Activated naive CD4-positive, alpha-beta T cell treated with anti-CD3 and anti-CD28 coated beads, Interleukin-2, amount 50 U/mL, for 24 hours (primary cell): Measurements from ENCODE around the gene PHACTR1.

Experiments
- H3K27ac Mint-ChIP-seq: one replicate; pipeline ENCODE4 v1.8.0; 2021; ENCODE audit warnings: mild to moderate bottlenecking, mixed read lengths
- H3K27me3 Mint-ChIP-seq: one replicate; pipeline ENCODE4 v1.8.0; 2021; ENCODE audit warnings: mixed read lengths
- H3K36me3 Mint-ChIP-seq: one replicate; pipeline ENCODE4 v1.8.0; 2021; ENCODE audit warnings: mixed read lengths
- H3K4me1 Mint-ChIP-seq: one replicate; pipeline ENCODE4 v1.8.0; 2021; ENCODE audit warnings: mixed read lengths
- H3K4me3 Mint-ChIP-seq: one replicate; pipeline ENCODE4 v1.8.0; 2021; ENCODE audit warnings: mild to moderate bottlenecking, mixed read lengths
- H3K9me3 Mint-ChIP-seq: one replicate; pipeline ENCODE4 v1.8.0; 2021; ENCODE audit warnings: mixed read lengths

Gene PHACTR1

DNA sequence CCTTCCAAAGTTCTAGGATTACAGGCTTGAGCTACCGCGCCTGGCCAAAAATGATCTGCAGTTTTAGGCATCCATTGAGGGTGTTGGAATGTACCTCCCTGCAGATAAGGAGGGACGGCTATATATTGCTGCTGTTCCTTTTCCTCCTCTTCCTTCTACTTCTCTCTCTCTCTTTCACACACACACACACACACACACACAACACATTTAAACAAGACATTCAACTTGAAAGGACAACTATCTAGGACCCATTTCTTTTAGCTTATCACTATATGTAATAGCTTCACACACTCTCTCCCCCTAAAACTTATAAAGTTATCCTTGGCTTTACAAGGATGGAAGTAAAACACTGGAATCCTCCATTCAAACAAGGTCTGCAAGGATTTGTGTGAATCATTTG, 260.6 kb downstream of the PHACTR1 start:
- Mint-ChIP-seq H3K4me1 (no peaks in the 10 kb centered on the region), H3K27ac (no peak overlapping the region), H3K4me3 (no peak overlapping the region), H3K36me3 (no peaks in the 10 kb centered on the region), H3K27me3 (peaks cover 7% of the 10 kb centered on the region), H3K9me3 (no peaks in the 10 kb centered on the region)

DNA sequence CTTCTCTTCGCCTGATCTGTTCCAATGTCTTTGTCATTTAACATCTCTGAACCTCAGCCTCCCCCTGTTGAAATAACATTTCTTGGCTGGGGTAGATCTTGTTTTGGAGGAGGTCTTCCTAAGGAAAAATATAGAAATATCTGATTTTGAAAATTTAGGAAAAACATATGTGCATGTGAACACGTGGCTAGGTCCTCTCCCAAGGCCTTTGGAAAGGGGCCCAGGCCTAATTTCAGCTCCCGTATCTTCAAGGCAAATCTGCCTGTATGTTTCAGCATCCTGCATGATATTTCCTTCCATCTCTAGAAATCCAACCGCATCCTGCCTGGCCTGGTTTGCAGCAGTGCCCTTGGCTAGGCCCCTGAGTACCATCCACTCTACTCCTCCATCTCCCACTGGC, 261.2 kb downstream of the PHACTR1 start:
- no peaks in the 10 kb centered on the region for H3K36me3 Mint-ChIP-seq
- H3K27me3 Mint-ChIP-seq = peaks cover 7% of the 10 kb centered on the region
- H3K27ac Mint-ChIP-seq = no peak overlapping the region
- no peaks in the 10 kb centered on the region for H3K4me1 Mint-ChIP-seq
- no peak overlapping the region for H3K4me3 Mint-ChIP-seq
- H3K9me3 Mint-ChIP-seq = no peaks in the 10 kb centered on the region

DNA sequence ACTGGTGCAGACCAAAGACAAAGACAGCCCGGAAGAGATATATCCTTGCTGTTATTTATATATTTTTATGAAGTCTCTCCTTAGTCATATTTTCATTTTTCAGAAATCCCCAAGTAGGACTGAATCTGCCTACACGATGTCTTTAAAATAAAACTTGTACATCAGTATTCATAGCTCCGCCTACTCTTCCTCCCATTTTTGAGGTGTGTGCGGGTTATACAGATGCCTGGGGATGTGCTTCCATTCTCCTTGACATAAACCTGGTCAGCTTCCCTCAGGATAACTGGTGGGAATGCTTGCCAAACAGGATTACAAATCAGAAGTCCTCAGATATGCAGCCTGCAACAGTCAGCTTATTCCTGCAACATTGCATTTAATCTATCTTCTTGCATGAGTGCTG, 264.2 kb downstream of the PHACTR1 start:
- Mint-ChIP-seq H3K36me3 (no peaks in the 10 kb centered on the region), H3K4me3 (no peak overlapping the region), H3K4me1 (no peaks in the 10 kb centered on the region), H3K9me3 (no peaks in the 10 kb centered on the region), H3K27me3 (peaks cover 11% of the 10 kb centered on the region), H3K27ac (no peak overlapping the region)

DNA sequence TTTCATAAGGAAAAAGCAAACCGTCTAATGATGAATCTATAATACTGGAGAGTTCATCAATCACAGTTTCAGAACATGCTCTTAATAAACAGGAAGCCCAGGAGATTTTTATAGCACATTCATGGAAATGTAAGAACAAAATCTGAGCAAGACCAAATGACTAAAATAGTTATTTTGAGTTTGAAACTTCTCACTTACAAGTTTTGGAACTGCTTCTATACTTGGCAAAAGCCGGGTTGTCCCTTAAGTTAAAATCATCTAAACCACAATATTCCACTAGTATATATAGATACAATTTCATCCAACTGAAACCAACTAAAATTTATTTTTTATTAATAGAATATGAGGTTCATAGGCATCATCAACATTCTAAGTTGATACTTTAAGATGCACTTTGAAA, 268.2 kb downstream of the PHACTR1 start:
- Mint-ChIP-seq H3K27ac (no peak overlapping the region), H3K4me1 (no peaks in the 10 kb centered on the region), H3K27me3 (peaks cover 8% of the 10 kb centered on the region), H3K36me3 (no peaks in the 10 kb centered on the region), H3K4me3 (no peak overlapping the region), H3K9me3 (no peaks in the 10 kb centered on the region)

DNA sequence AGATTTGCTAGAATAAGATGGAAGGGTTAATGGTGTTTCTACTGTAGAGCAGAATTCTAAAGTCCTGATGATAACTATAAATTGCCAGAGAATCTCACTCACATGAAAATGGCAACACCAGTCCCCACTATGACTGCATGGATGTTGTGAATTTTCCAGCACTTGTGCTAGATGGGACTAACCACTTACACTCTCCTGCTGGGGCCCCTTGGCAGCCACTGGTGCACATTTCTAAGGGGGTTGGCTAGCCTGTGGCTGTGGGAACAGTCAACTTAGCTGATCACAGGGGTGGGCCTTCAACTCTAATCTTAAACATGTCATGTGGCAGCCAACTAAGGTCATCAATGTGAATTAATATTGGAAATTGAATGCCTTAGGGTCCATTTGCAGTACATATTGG, 271.2 kb downstream of the PHACTR1 start:
- no peak overlapping the region for H3K4me3 Mint-ChIP-seq
- no peaks in the 10 kb centered on the region for H3K4me1 Mint-ChIP-seq
- H3K27ac Mint-ChIP-seq = no peak overlapping the region
- H3K36me3 Mint-ChIP-seq = no peaks in the 10 kb centered on the region
- no peaks in the 10 kb centered on the region for H3K9me3 Mint-ChIP-seq
- peaks cover 12% of the 10 kb centered on the region for H3K27me3 Mint-ChIP-seq

DNA sequence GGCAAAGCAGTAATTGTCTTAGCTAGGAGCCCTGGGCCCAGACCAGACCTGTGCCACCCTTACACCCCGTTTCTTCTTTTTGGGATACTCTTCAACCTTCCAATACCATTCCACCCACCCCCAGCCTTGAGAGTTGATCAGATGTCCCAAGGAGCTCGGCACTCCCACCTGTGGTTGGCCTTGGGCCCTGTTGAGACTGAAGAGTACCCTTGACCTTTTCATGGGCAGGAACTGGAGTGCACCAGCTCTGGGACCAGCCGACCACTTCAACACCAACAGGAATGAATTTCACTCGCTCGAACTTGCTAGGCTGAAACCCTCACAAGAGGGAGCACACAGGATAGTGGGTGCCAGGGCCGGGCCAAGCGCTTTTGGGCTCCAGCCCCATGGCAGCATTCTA, 273.6 kb downstream of the PHACTR1 start:
- Mint-ChIP-seq H3K27me3 (peaks cover 17% of the 10 kb centered on the region), H3K9me3 (peaks cover 6% of the 10 kb centered on the region), H3K4me1 (no peaks in the 10 kb centered on the region), H3K36me3 (no peaks in the 10 kb centered on the region), H3K27ac (no peak overlapping the region), H3K4me3 (no peak overlapping the region)

DNA sequence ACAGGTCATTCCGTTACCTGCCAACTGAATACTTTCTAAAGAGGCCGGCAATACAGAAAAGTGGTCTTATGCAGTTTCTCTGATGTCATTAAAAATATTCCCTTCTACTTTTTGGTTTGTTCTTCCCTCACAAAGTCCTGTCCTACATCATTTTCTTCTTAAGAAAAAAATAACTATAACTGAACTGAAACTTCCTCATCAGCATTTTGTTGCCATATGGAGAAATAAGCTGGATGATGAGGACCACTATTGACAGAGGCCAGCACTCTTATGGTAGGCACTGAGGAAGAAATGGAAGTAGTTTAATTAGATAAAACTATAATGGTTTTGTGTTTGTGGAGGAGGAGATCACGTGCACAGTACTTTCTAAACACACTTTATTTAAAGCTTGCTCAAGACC, 274.9 kb downstream of the PHACTR1 start:
- Mint-ChIP-seq H3K4me3 (no peak overlapping the region), H3K27me3 (peaks cover 19% of the 10 kb centered on the region), H3K9me3 (peaks cover 6% of the 10 kb centered on the region), H3K4me1 (no peaks in the 10 kb centered on the region), H3K27ac (no peak overlapping the region), H3K36me3 (no peaks in the 10 kb centered on the region)

DNA sequence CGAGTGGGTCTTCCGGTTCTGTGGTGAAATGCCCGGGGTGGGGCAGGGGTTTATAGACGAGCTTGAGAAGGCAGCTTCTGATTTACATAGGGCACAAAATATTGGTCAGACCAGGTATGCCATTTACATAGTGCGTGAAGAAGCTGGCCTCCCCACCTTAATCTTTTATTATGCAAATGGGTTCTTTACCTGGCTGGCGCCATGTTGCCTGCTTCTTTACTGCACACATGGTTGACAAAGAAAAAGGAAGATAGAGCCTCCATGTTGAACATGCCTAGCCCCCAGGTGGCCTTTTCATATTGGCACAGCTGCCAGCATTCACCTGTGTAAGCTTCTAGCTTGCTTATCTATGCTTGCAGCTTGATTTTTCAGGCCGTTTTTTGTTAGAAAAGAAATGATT, 276.2 kb downstream of the PHACTR1 start:
- Mint-ChIP-seq H3K27me3 (peaks cover 19% of the 10 kb centered on the region), H3K4me3 (no peak overlapping the region), H3K4me1 (no peaks in the 10 kb centered on the region), H3K36me3 (no peaks in the 10 kb centered on the region), H3K9me3 (peaks cover 6% of the 10 kb centered on the region), H3K27ac (no peak overlapping the region)

DNA sequence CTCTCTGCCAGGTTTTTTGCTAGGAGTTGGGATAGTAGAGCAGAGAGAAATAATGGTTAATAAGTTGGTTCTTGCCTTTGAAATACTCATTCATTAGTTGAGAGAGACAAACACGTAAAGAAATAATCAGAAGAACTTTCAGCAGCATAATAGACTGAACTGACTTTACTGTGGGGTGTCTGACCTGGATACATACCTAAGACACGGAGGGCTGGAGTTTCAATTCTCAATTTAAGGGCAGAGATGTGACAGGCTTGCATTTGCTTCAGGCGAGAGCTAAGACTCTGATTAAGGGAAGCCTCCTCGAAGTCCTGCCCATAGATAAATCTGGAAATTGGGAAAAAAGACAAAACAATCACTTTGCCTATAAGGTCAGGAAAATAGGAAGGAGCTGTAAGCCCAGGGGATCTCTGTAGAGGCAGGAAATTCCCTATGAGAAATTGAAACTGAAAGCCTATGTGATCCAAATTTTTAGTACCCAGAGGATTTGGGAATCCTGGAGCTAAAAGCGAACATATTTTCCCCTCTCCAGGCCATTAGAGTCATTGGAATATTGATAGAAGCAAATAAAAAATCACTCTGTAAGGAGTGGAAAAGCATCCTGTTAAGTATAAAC, 276.8 kb downstream of the PHACTR1 start:
- Mint-ChIP-seq H3K4me3 (no peak overlapping the region), H3K9me3 (peaks cover 6% of the 10 kb centered on the region), H3K27me3 (peaks cover 19% of the 10 kb centered on the region), H3K27ac (no peak overlapping the region), H3K36me3 (no peaks in the 10 kb centered on the region), H3K4me1 (no peaks in the 10 kb centered on the region)

DNA sequence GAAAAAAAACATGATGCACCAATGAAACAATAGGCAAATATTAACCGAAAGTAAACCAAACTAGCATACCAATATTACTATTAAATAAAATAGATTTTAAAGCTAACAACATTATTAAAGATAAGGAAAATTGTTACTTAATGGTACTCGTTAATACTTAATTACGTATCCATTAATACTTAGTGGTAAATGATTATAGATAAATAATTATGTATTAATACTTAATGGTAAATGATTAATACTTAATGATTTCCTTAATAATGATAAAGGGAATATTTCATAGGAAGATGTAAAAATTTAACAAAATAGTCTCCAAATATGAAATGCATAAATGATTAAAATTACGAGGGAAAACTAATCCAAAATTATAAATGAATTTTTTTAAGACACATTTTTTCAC, 278.9 kb downstream of the PHACTR1 start:
- no peaks in the 10 kb centered on the region for H3K36me3 Mint-ChIP-seq
- H3K27ac Mint-ChIP-seq = no peak overlapping the region
- no peaks in the 10 kb centered on the region for H3K4me1 Mint-ChIP-seq
- peaks cover 6% of the 10 kb centered on the region for H3K9me3 Mint-ChIP-seq
- H3K27me3 Mint-ChIP-seq = peaks cover 19% of the 10 kb centered on the region
- no peak overlapping the region for H3K4me3 Mint-ChIP-seq

DNA sequence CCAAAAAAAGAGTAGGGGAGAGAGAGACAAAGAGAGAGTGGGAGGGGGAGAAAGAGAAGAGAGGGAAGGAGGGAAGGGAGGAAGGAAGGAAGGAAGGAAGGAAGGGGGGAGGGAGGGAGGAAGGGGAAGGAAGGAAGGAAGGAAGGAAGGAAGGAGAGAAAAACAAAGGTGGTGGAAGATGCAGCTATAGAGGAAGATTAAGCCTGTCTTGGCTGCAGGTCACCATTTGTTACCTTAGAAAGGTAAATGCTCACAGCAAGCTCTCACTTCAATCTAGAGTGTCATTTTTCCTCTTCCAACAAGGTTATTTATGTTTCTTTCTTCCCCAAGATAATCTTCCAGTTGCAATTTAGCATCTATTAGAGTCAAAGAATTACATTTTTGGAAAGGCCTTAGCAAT, 284.0 kb downstream of the PHACTR1 start:
- Mint-ChIP-seq H3K36me3 (no peaks in the 10 kb centered on the region), H3K4me3 (no peak overlapping the region), H3K27ac (no peak overlapping the region), H3K9me3 (no peaks in the 10 kb centered on the region), H3K27me3 (peaks cover 4% of the 10 kb centered on the region), H3K4me1 (no peaks in the 10 kb centered on the region)

DNA sequence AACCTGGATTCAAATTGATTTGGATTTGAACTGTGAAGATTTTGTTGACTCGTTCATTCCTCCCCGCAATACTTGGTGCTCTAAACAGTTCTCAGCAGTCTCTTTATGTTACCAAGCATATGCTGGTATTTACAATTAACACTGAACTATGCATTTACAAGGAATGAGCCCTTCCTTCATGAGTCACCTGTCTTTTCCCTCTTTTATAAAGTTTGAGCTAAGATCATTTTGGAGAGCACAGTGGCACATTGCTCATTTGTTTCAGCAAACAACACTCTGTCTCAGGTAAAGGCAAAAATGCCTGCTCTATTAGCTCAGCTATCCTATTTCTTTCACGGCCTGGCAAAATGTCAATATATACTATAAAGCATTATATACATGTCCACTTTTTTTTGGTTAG, 285.4 kb downstream of the PHACTR1 start:
- no peaks in the 10 kb centered on the region for H3K4me1 Mint-ChIP-seq
- no peak overlapping the region for H3K27ac Mint-ChIP-seq
- no peak overlapping the region for H3K4me3 Mint-ChIP-seq
- peaks cover 6% of the 10 kb centered on the region for H3K27me3 Mint-ChIP-seq
- no peaks in the 10 kb centered on the region for H3K9me3 Mint-ChIP-seq
- no peaks in the 10 kb centered on the region for H3K36me3 Mint-ChIP-seq

DNA sequence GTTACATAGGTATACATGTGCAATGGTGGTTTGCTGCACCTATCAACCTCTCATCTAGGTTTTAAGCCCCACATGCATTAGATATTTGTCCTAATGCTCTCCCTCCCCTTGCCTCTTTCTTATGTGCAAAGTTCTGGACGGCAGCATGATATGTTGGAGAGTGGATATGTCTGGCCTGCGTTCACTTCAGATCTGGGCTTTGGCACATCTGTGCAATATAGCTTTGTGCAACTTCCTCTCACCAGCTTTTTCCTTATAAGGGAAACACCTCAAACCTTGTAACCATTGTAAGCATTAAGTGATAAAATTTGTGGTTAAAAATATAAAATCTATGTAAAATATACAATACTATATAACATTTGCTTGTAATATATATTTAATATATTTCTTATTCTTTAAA, 288.0 kb downstream of the PHACTR1 start:
- Mint-ChIP-seq H3K9me3 (no peaks in the 10 kb centered on the region), H3K4me1 (no peaks in the 10 kb centered on the region), H3K4me3 (no peak overlapping the region), H3K27ac (no peak overlapping the region), H3K27me3 (peaks cover 10% of the 10 kb centered on the region), H3K36me3 (no peaks in the 10 kb centered on the region)

DNA sequence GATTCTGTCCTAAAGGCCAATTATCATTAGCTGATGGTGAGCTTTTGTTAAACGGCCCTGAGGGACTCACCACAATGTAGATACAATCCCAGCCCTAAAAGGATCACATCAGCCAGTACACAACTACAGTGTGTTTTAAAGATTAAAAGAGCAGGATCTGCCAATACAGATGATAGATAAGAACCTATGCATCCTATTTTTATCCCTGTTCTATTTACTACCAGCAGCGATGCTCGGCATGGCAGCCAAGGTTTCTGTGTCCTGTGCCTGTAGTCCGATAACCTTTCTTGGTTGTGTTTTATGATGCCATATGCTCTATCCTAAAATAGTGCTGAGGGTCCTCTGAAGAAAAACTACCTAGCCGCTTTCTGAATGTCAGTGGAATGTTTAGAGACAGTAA, 289.4 kb downstream of the PHACTR1 start:
- no peaks in the 10 kb centered on the region for H3K36me3 Mint-ChIP-seq
- no peaks in the 10 kb centered on the region for H3K4me1 Mint-ChIP-seq
- H3K4me3 Mint-ChIP-seq = no peak overlapping the region
- H3K9me3 Mint-ChIP-seq = no peaks in the 10 kb centered on the region
- no peak overlapping the region for H3K27ac Mint-ChIP-seq
- peaks cover 14% of the 10 kb centered on the region for H3K27me3 Mint-ChIP-seq

DNA sequence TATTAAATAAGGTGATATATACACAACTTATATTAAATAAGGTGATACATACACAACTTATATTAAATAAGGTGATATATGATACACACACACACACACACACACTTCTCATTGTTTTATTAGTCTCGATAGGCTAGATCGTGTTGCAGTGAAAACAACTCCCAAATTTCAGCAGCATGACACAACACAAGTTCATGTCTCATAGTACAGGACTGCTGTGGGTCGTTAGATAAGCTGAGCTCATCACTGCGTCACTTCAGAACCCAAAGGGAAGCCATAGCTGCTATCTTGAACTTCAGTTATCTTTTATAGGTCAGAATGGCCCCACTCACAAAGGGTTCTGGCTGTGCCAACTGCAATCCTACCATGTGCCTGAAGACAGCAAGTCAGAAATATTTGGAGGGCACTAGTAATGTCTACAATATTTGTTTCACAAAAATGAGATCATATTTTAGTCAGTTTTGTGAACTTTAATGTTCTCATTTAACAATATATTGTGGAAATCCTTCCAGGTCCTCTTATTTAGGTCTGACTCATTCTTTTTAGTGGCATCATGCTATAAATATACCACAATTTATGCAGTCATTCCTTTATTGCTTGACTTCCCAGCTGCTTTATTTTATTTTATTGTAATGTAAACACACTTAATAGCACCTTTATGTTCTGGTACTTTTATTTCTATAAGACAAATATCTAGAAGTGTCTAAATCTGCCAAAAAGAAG, 290.2 kb downstream of the PHACTR1 start:
- Mint-ChIP-seq H3K9me3 (no peaks in the 10 kb centered on the region), H3K27me3 (peaks cover 19% of the 10 kb centered on the region), H3K4me3 (no peak overlapping the region), H3K27ac (no peak overlapping the region), H3K36me3 (no peaks in the 10 kb centered on the region), H3K4me1 (no peaks in the 10 kb centered on the region)

DNA sequence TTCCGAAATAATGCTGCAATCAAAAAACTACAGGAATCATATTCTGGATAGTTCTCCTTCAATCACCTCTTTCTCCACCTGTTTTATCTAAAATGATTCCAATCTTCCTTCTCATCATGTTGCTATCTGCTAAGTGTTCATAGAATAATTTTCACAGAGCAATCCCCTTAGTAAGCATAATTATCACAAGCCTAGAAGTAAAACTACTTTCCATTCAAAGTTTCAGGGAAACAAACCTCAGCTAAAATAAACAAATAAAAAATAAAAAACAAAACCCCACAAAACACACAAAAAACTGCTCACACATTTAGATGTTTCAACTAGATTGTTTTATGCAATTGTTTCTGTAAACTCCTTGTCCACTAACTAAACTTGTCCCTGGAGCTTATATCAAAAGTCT, 291.2 kb downstream of the PHACTR1 start:
- Mint-ChIP-seq H3K36me3 (no peaks in the 10 kb centered on the region), H3K4me3 (no peak overlapping the region), H3K4me1 (no peaks in the 10 kb centered on the region), H3K27me3 (peaks cover 27% of the 10 kb centered on the region), H3K9me3 (no peaks in the 10 kb centered on the region), H3K27ac (no peak overlapping the region)

DNA sequence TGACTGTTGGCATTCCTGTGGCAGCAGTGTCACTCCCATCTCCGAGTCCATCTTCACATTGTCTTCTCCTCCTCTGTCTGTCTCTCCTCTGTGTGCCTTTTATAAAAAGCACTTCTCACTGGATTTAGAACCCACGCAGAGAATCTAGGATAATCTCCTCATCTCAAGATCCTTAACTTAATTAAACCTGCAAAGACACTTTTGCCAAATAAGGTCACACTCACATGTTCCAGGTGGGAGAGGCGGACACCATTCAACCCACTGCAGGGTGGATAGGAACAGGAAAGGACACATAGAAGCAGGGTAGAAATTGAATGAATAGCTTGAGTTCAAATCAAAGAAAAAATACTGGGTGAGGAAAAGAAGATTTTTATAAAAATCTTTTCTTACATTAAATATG, 292.5 kb downstream of the PHACTR1 start:
- Mint-ChIP-seq H3K4me3 (no peak overlapping the region), H3K27me3 (peaks cover 34% of the 10 kb centered on the region), H3K36me3 (no peaks in the 10 kb centered on the region), H3K27ac (no peak overlapping the region), H3K9me3 (no peaks in the 10 kb centered on the region), H3K4me1 (peaks cover 6% of the 10 kb centered on the region)
